H4 (cell line): ENCODE data around the gene BAIAP3. TPM values are rescaled to one million over a fixed set of nuclear protein-coding genes. Genes with fewer than 3 reads are reported as not detected.

ENCODE experiments used
- DNase-seq: peaks from one replicate; pipeline ENCODE4 v3.0.0-alpha.2; 2015; ENCODE audit warnings: low spot score
- total RNA-seq: library from RNA; depleted of rRNA; stranded (reverse); fragments of >200 nt; shearing (Covaris generic); gene quantifications from 2 replicates; pipeline ENCODE4 v1.2.3, GENCODE V29; 2014

Gene BAIAP3
- total RNA-seq, 1 experiment from 2014 or later, result 0.06 TPM

- no peak for DNase-seq
Observed at GRCh38 chr16:1333854-1334700, 632 bp downstream of the BAIAP3 start.

GRCh38 chr16:1334739-1335138 is 1.3 kb downstream of the BAIAP3 start:
- DNase-seq, result no peak

GRCh38 chr16:1335211-1335971 is 1.9 kb downstream of the BAIAP3 start:
- no peak for DNase-seq

- no peak for DNase-seq
Observed at GRCh38 chr16:1335996-1336395, 2.6 kb downstream of the BAIAP3 start.

GRCh38 chr16:1336619-1337018 is 3.2 kb downstream of the BAIAP3 start:
- no peak for DNase-seq

GRCh38 chr16:1337486-1337885 is 4.0 kb downstream of the BAIAP3 start:
- DNase-seq, result no peak

- no peak for DNase-seq
Observed at GRCh38 chr16:1338119-1338730, 4.8 kb downstream of the BAIAP3 start.

GRCh38 chr16:1338855-1339675 is 5.6 kb downstream of the BAIAP3 start:
- no peak for DNase-seq

- no peak for DNase-seq
Observed at GRCh38 chr16:1340730-1341494, 7.5 kb downstream of the BAIAP3 start.

- no peak for DNase-seq
Observed at GRCh38 chr16:1341495-1342420, 8.3 kb downstream of the BAIAP3 start.

GRCh38 chr16:1342526-1343427 is 9.3 kb downstream of the BAIAP3 start:
- DNase-seq, result peak; percentile 66

- no peak for DNase-seq
Observed at GRCh38 chr16:1343428-1344242, 10.2 kb downstream of the BAIAP3 start.

- DNase-seq, result no peak
Observed at GRCh38 chr16:1344499-1344898, 11.1 kb downstream of the BAIAP3 start.

GRCh38 chr16:1345087-1345486 is 11.6 kb downstream of the BAIAP3 start:
- DNase-seq, result no peak

GRCh38 chr16:1345651-1346421 is 12.4 kb downstream of the BAIAP3 start:
- no peak for DNase-seq

GRCh38 chr16:1346422-1347285 is 13.2 kb downstream of the BAIAP3 start:
- DNase-seq, result no peak
